Measurements from ENCODE around the gene EIF2A.
"Not testable (repeated sequence)": the region's sequence is repeated elsewhere in the genome, so short reads cannot be mapped to it uniquely, and the experiment has no call there.

Gene EIF2A

GRCh38 chr3:150543531-150543930 is 3.1 kb upstream of the EIF2A start:
- no peak for DNase-seq

- DNase-seq = no peak
These were observed 2.5 kb upstream of the EIF2A start for GRCh38 chr3:150544041-150544440.

GRCh38 chr3:150544726-150545125 is 1.9 kb upstream of the EIF2A start:
- DNase-seq = no peak

- peak; percentile 26 to 61 for DNase-seq
These were observed 965 bp upstream of the EIF2A start for GRCh38 chr3:150545419-150546225.

GRCh38 chr3:150547045-150547741 is 606 bp downstream of the EIF2A start:
- DNase-seq = no peak

GRCh38 chr3:150555859-150556436 is 9.4 kb downstream of the EIF2A start:
- no peak for DNase-seq

- DNase-seq = no peak
These were observed 10.2 kb downstream of the EIF2A start for GRCh38 chr3:150556792-150557191.

GRCh38 chr3:150557725-150558124 is 11.1 kb downstream of the EIF2A start:
- no peak for DNase-seq

GRCh38 chr3:150564243-150564642 is 17.7 kb downstream of the EIF2A start:
- no peak for DNase-seq

GRCh38 chr3:150567328-150567727 is 20.7 kb downstream of the EIF2A start:
- no peak for DNase-seq

- no peak for DNase-seq
These were observed 31.3 kb downstream of the EIF2A start for GRCh38 chr3:150577855-150578254.

GRCh38 chr3:150581174-150581573 is 34.6 kb downstream of the EIF2A start:
- DNase-seq = no peak

- no peak for DNase-seq
These were observed 36.0 kb downstream of the EIF2A start for GRCh38 chr3:150582620-150583019.

- DNase-seq = no peak
These were observed 36.4 kb downstream of the EIF2A start for GRCh38 chr3:150583028-150583427.

GRCh38 chr3:150588027-150588830 is 41.6 kb downstream of the EIF2A start:
- no peak for DNase-seq

GRCh38 chr3:150589759-150590158 is 43.2 kb downstream of the EIF2A start:
- no peak for DNase-seq

GRCh38 chr3:150594150-150594549 is 47.6 kb downstream of the EIF2A start:
- no peak for DNase-seq

- no peak for DNase-seq
These were observed 51.1 kb downstream of the EIF2A start for GRCh38 chr3:150597646-150598045.

GRCh38 chr3:150599611-150600297 is 53.2 kb downstream of the EIF2A start:
- no peak for DNase-seq

GRCh38 chr3:150600647-150601530 is 54.3 kb downstream of the EIF2A start:
- DNase-seq = not testable (repeated sequence)

- no peak for DNase-seq
These were observed 56.0 kb downstream of the EIF2A start for GRCh38 chr3:150602426-150603152.
